ENCODE data around the gene PRSS12.
"Not testable (repeated sequence)": the region's sequence is repeated elsewhere in the genome, so short reads cannot be mapped to it uniquely, and the experiment has no call there.

The PRSS12 gene

GRCh38 chr4:118276580-118276979, 76.2 kb downstream of the PRSS12 start:
- no peak for DNase-seq (ENCODE audit: low read depth)

- no peak for DNase-seq (ENCODE audit: low read depth)
These were observed 79.2 kb downstream of the PRSS12 start for GRCh38 chr4:118273642-118274041.

GRCh38 chr4:118271788-118272187, 81.0 kb downstream of the PRSS12 start:
- no peak for DNase-seq (ENCODE audit: low read depth)

GRCh38 chr4:118270492-118270891, 82.3 kb downstream of the PRSS12 start:
- no peak for DNase-seq (ENCODE audit: low read depth)

GRCh38 chr4:118268780-118269179, 84.0 kb downstream of the PRSS12 start:
- no peak for DNase-seq (ENCODE audit: low read depth)

GRCh38 chr4:118266145-118266496, 86.7 kb downstream of the PRSS12 start:
- not testable (repeated sequence) for DNase-seq (ENCODE audit: low read depth)

GRCh38 chr4:118265312-118266144, 87.3 kb downstream of the PRSS12 start:
- DNase-seq (ENCODE audit: low read depth): peak; percentile 34

- no peak for DNase-seq (ENCODE audit: low read depth)
These were observed 88.7 kb downstream of the PRSS12 start for GRCh38 chr4:118264096-118264495.

GRCh38 chr4:118260309-118260708, 92.5 kb downstream of the PRSS12 start:
- DNase-seq (ENCODE audit: low read depth): no peak

GRCh38 chr4:118259111-118259510, 93.7 kb downstream of the PRSS12 start:
- DNase-seq (ENCODE audit: low read depth): no peak

- no peak for DNase-seq (ENCODE audit: low read depth)
These were observed 98.4 kb downstream of the PRSS12 start for GRCh38 chr4:118254368-118254767.

GRCh38 chr4:118249890-118250289, 102.9 kb downstream of the PRSS12 start:
- no peak for DNase-seq (ENCODE audit: low read depth)

GRCh38 chr4:118237531-118237930, 115.3 kb downstream of the PRSS12 start:
- DNase-seq (ENCODE audit: low read depth): no peak

- no peak for DNase-seq (ENCODE audit: low read depth)
These were observed 117.2 kb downstream of the PRSS12 start for GRCh38 chr4:118235566-118236120.

All from activated T-cell treated with anti-CD3 and anti-CD28 coated beads for 48 hours (primary cell).